Tibial artery (tissue), 4 donors: Measurements from ENCODE around the gene TTC7B.

Source experiments
- DNase-seq, 2 donors: peaks; one replicate each; pipeline ENCODE4 v3.0.0-alpha.2; 2019
- H3K27ac ChIP-seq, 2 donors: fragments of 200-600 bp; sonication (generic) in 1 of 2; 1 replicate in 1 of 2; 2 replicates in 1 of 2; pipeline ENCODE4 v1.5.1; 2018 to 2019; ENCODE audit warnings: mild to moderate bottlenecking in 1 of 2
- H3K27me3 ChIP-seq, 2 donors: fragments of 200-600 bp; sonication (generic) in 1 of 2; one replicate each; pipeline versions ENCODE4 v1.5.1 to v1.6.0; 2016 to 2019
- H3K36me3 ChIP-seq, 3 donors: fragments of 200-600 bp; sonication (generic) in 2 of 3; one replicate each; pipeline ENCODE4 v1.5.1; 2016 to 2019; ENCODE audit warnings: mild to moderate bottlenecking in 2 of 3
- H3K4me1 ChIP-seq, 4 donors: fragments of 200-600 bp; sonication (generic) in 2 of 4; 1 replicate in 3 of 4; 2 replicates in 1 of 4; pipeline ENCODE4 v1.5.1; 2016 to 2019
- H3K4me3 ChIP-seq, 2 donors: fragments of 200-600 bp; sonication (generic) in 1 of 2; 1 replicate in 1 of 2; 2 replicates in 1 of 2; pipeline ENCODE4 v1.5.1; 2018 to 2019; ENCODE audit warnings: mild to moderate bottlenecking in 2 of 2
- H3K9me3 ChIP-seq, 3 donors: fragments of 200-600 bp; sonication (generic) in 1 of 3; one replicate each; pipeline ENCODE4 v1.5.1; 2016 to 2019
- intact Hi-C: fragments of 100-400 bp; cut with DNase I; formaldehyde crosslinking; loops from one replicate; pipeline ENCODE4 v1.15.0; 2023; ENCODE audit warnings: low total_unique reads
- TF ChIP-seq, protein P1 (sequence below), 2 experiments: fragments of 200-600 bp in 1 of 2; fragments of 450-650 bp in 1 of 2; IDR thresholded peaks; one replicate each; pipeline ENCODE4 v1.5.1; 2017 to 2019; ENCODE audit warnings: antibody characterized with exemption in 2 of 2, mild to moderate bottlenecking in 1 of 2, moderate library complexity in 1 of 2

The TTC7B gene

DNA sequence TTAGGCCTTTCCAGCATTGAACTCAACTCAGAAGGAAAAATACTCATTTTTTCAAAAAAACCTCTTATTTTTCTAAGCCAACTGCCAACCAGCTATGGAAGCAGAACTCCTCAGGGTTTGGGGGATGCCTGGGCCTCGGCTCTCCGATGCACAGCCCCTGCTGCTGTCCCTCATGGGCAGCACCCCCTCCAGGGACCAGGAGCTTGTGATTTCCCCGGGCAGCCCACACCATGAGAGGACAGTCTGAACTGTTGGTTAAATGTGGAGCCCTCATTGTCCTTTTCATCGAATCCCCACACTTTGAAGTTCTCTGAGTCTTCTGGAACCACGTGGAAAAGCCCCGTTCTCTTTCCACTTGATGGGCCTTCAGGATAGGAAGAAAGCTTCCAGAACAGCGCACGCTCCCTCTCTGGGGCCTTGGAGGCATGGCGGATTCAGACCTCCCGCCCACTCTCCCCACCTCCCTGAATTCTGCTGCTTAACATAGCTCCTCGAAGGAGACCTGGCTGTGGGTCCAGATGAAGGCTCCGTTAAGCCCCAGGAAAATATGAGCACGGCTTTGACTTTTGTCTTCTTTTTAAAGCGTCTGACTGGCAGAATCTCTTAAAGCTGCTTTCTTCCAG lies 262.8 kb downstream of the TTC7B start:
- TF ChIP-seq, protein P1, sequence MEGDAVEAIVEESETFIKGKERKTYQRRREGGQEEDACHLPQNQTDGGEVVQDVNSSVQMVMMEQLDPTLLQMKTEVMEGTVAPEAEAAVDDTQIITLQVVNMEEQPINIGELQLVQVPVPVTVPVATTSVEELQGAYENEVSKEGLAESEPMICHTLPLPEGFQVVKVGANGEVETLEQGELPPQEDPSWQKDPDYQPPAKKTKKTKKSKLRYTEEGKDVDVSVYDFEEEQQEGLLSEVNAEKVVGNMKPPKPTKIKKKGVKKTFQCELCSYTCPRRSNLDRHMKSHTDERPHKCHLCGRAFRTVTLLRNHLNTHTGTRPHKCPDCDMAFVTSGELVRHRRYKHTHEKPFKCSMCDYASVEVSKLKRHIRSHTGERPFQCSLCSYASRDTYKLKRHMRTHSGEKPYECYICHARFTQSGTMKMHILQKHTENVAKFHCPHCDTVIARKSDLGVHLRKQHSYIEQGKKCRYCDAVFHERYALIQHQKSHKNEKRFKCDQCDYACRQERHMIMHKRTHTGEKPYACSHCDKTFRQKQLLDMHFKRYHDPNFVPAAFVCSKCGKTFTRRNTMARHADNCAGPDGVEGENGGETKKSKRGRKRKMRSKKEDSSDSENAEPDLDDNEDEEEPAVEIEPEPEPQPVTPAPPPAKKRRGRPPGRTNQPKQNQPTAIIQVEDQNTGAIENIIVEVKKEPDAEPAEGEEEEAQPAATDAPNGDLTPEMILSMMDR (IDR thresholded peaks at IDR 0.05), result no peak
- Histone ChIP-seq H3K9me3 (no peaks in the 10 kb centered on the region), H3K4me1 (peaks cover 0 to 50% (median 41%) of the 10 kb centered on the region in 4 donors), H3K4me3 (no peak overlapping the region), H3K36me3 (no peaks in the 10 kb centered on the region), H3K27me3 (no peaks in the 10 kb centered on the region), H3K27ac (peak overlapping the region; percentile 61 to 80)
- DNase-seq, result no peak
- intact Hi-C loops, result no loop called here

DNA sequence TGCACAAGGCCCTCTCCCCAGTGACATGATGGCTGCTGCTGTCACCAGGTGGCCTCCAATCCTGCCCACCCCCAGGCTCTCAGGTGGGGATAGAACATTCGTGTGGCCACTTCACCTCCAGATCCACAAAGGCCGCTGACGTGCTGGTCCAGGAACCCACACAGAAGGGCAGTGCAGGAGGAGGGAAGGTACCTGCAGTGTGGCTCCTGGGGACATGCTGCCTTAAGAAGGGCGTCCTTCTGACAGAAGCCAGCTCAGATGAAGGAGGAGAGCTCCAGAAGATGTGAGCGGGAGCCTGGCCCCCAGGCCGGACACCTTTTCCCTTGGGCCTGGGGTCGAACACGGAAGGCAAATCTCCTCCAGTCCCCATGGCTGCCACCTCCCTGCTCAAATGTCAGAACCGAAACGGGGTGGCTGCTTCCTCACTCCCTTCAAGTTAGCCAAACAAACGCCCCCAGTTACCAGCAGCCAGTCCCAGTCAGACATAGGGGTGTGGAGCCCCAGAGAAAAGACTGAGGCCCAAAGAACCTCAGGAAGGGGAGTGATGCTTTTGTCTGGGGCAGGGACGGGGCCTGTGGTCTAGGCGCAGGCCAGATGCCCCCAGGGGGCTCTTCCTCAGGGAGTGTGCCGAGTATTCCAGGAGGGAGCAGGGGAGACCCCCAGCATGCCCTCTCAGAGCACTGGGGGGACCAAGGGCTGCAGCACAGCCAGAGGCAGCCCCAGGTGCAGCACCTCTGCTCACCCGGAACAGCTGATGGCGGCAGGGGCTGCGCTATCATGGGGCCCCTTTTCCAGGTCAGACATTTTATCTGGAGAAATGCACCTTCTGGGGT lies 263.5 kb downstream of the TTC7B start:
- intact Hi-C loops, result no loop called here
- H3K27ac ChIP-seq, result peak overlapping the region; percentile 58 to 80
- no peaks in the 10 kb centered on the region for H3K27me3 ChIP-seq
- TF ChIP-seq, protein P1 (IDR thresholded peaks at IDR 0.05), result no peak
- no peaks in the 10 kb centered on the region for H3K36me3 ChIP-seq
- H3K4me3 ChIP-seq, result no peak overlapping the region
- DNase-seq, result no peak
- H3K9me3 ChIP-seq, result no peaks in the 10 kb centered on the region
- H3K4me1 ChIP-seq, result peaks cover 0 to 50% (median 41%) of the 10 kb centered on the region in 4 donors

DNA sequence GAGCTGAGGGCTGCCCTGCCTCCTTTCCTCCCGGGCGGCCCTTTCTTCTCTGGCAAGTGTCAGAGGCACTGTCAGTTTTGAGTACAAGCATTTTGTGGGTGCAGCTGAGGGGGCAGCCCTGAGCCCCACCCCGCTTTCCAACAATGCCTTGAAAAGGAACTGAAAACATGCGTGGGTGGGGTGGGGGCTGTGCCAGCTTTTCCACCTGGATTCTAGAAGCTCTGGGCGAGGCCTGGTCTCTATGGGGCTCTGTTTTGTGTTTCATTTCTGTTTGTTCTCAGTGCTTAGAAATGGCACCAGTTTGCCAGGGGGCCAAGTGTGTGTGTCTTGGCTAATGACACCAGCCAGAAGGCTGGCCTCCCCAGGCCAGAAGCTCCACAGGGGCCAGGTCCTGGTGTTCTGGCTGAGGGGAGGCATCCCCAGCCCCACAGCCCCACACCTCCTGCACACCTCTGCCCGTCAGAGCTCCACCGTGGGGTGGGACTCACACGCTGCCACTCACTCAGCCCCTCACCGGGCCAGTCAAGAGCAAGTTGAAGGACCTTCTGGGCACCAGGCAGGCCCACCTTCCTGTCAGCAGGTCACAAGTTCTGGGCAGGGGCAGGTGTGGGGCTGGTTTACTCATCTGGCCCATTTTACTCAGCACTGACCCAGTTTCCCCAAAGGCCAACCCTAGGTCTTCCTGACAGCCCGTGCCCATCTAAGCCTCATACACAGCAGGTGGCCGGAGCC lies 264.3 kb downstream of the TTC7B start:
- Histone ChIP-seq H3K36me3 (no peaks in the 10 kb centered on the region), H3K9me3 (no peaks in the 10 kb centered on the region), H3K27ac (peak overlapping the region; percentile 58 to 62), H3K4me3 (no peak overlapping the region), H3K4me1 (peaks cover 0 to 50% (median 42%) of the 10 kb centered on the region in 4 donors), H3K27me3 (no peaks in the 10 kb centered on the region)
- TF ChIP-seq, protein P1 (IDR thresholded peaks at IDR 0.05), result no peak
- intact Hi-C loops, result no loop called here
- no peak for DNase-seq

DNA sequence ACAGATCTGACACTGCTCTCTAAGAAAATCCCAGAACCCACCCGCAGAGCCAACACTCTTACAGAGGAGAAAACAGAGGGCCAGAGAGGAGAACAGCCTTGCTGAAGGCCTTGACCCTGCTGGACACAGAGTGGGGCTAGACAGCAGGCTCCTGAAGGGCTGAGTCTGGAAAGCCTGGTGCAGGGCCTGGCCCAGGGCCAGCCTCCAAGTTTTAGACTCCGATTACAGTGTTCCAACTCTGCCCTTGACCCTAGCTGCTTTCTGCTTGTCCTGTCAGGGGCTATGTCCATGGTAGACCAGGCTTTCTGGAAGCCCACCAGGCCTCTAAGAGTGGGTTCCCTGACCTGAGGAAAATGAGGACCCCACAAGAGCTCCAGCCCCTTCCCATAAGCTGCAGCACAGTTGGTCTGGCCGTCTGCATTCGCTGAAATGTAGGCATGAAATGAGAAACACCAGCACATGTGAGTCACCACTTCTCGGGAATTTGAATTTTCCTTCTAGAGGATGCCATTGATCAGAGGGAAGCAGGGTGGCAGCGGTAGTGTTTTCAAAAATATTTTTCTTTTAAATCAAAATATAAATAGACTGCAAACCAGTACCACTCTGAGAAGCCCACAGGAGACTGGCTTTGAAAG lies 265.0 kb downstream of the TTC7B start:
- H3K27ac ChIP-seq, result peak overlapping the region; percentile 58 to 62
- TF ChIP-seq, protein P1 (IDR thresholded peaks at IDR 0.05), result no peak

More for the DNA sequence above, 265.0 kb downstream of the TTC7B start:
- intact Hi-C loops, result no loop called here
- DNase-seq, result no peak
- H3K27me3 ChIP-seq, result no peaks in the 10 kb centered on the region
- no peak overlapping the region for H3K4me3 ChIP-seq
- H3K36me3 ChIP-seq, result no peaks in the 10 kb centered on the region
- H3K4me1 ChIP-seq, result peaks cover 0 to 51% (median 41%) of the 10 kb centered on the region in 4 donors
- no peaks in the 10 kb centered on the region for H3K9me3 ChIP-seq
